Measurements from ENCODE around the gene KNCN. TPM values are rescaled to one million over a fixed set of nuclear protein-coding genes. Genes with fewer than 3 reads are reported as not detected.

Gene KNCN
- total RNA-seq, 1 donor from 2014 or later, result not detected

- H3K36me3 Mint-ChIP-seq, result peaks cover 12% of the 10 kb centered on the region
- peaks cover 19% of the 10 kb centered on the region for H3K4me1 Mint-ChIP-seq (ENCODE audit: unreplicated experiment)
- TF ChIP-seq, protein P1, sequence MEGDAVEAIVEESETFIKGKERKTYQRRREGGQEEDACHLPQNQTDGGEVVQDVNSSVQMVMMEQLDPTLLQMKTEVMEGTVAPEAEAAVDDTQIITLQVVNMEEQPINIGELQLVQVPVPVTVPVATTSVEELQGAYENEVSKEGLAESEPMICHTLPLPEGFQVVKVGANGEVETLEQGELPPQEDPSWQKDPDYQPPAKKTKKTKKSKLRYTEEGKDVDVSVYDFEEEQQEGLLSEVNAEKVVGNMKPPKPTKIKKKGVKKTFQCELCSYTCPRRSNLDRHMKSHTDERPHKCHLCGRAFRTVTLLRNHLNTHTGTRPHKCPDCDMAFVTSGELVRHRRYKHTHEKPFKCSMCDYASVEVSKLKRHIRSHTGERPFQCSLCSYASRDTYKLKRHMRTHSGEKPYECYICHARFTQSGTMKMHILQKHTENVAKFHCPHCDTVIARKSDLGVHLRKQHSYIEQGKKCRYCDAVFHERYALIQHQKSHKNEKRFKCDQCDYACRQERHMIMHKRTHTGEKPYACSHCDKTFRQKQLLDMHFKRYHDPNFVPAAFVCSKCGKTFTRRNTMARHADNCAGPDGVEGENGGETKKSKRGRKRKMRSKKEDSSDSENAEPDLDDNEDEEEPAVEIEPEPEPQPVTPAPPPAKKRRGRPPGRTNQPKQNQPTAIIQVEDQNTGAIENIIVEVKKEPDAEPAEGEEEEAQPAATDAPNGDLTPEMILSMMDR (conservative IDR thresholded peaks at IDR 0.05), result no peak
- no peaks in the 10 kb centered on the region for H3K27me3 Mint-ChIP-seq
- no peaks in the 10 kb centered on the region for H3K9me3 Mint-ChIP-seq
- H3K27ac Mint-ChIP-seq, result no peak overlapping the region
- no peak overlapping the region for H3K4me3 Mint-ChIP-seq
- DNase-seq (ENCODE audit: extremely low spot score, unreplicated experiment), result no peak
Measured at GRCh38 chr1:46568461-46568891, 17.0 kb upstream of the KNCN start.

- TF ChIP-seq, protein P1 (conservative IDR thresholded peaks at IDR 0.05), result no peak
- Mint-ChIP-seq H3K4me3 (no peak overlapping the region), H3K27ac (no peak overlapping the region), H3K9me3 (no peaks in the 10 kb centered on the region), H3K27me3 (no peaks in the 10 kb centered on the region), H3K36me3 (peaks cover 22% of the 10 kb centered on the region), H3K4me1 (ENCODE audit: unreplicated experiment) (peaks cover 7% of the 10 kb centered on the region)
- DNase-seq (ENCODE audit: extremely low spot score, unreplicated experiment), result no peak
Measured at GRCh38 chr1:46563341-46563740, 11.9 kb upstream of the KNCN start.

GRCh38 chr1:46562498-46562897, 11.1 kb upstream of the KNCN start:
- Mint-ChIP-seq H3K27me3 (no peaks in the 10 kb centered on the region), H3K27ac (no peak overlapping the region), H3K9me3 (no peaks in the 10 kb centered on the region), H3K4me1 (ENCODE audit: unreplicated experiment) (peaks cover 9% of the 10 kb centered on the region), H3K4me3 (no peak overlapping the region), H3K36me3 (peaks cover 18% of the 10 kb centered on the region)
- TF ChIP-seq, protein P1 (conservative IDR thresholded peaks at IDR 0.05), result no peak
- DNase-seq (ENCODE audit: extremely low spot score, unreplicated experiment), result no peak

DNA sequence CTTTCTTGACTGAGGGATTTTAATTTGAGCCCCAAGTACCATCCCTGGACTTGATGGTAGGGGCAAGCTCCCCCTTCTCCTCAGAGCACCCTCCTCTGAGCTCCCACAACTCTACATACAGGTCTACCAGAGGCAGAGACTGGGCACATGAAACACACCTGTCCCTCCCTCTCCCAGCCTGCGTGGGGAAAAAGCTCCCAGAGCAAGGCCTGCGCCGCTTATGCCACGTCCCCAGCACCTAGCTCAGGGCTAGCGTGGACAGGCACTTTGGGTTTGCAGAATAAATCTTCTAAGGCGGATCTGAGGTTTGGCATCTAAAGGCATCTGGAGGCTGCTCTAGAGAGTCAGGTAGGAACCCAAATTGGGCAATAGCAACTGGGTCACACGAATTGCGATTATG, 7.5 kb upstream of the KNCN start:
- Mint-ChIP-seq H3K36me3 (peaks cover 10% of the 10 kb centered on the region), H3K9me3 (no peaks in the 10 kb centered on the region), H3K4me1 (ENCODE audit: unreplicated experiment) (peaks cover 9% of the 10 kb centered on the region), H3K4me3 (no peak overlapping the region), H3K27ac (no peak overlapping the region), H3K27me3 (no peaks in the 10 kb centered on the region)
- DNase-seq (ENCODE audit: extremely low spot score, unreplicated experiment), result no peak
- TF ChIP-seq, protein P1 (conservative IDR thresholded peaks at IDR 0.05), result no peak

- Mint-ChIP-seq H3K9me3 (no peaks in the 10 kb centered on the region), H3K36me3 (peaks cover 8% of the 10 kb centered on the region), H3K4me3 (no peak overlapping the region), H3K27ac (no peak overlapping the region), H3K27me3 (no peaks in the 10 kb centered on the region), H3K4me1 (ENCODE audit: unreplicated experiment) (peaks cover 9% of the 10 kb centered on the region)
- TF ChIP-seq, protein P1 (conservative IDR thresholded peaks at IDR 0.05), result no peak
- no peak for DNase-seq (ENCODE audit: extremely low spot score, unreplicated experiment)
Measured at GRCh38 chr1:46558141-46558963, 6.9 kb upstream of the KNCN start.
